Activated CD8-positive, alpha-beta T cell treated with anti-CD3 and anti-CD28 coated beads, Interleukin-2, amount 10 ng/mL, durations not matched to agents 7 days and 5 days (primary cell): Measurements from ENCODE around the gene ZNF57. TPM values are rescaled to one million over a fixed set of nuclear protein-coding genes. Genes with fewer than 3 reads are reported as not detected.

Source experiments
- ATAC-seq: fragments of 150-1000 bp; cut with Tn5 transposase; one replicate; pipeline ENCODE4 v1.10.0; 2021; ENCODE audit warnings: moderate library complexity
- CTCF ChIA-PET: fragments of 350-600 bp; sonication (Branson Sonifier 250); formaldehyde crosslinking; loops from one replicate; lab custom pipeline; 2021; ENCODE audit warnings: antibody characterized with exemption; lab: Charles Lee
- POLR2A ChIA-PET: fragments of 350-600 bp; sonication (Branson Sonifier 250); formaldehyde crosslinking; loops from one replicate; lab custom pipeline; 2021; ENCODE audit warnings: antibody characterized with exemption; lab: Charles Lee
- DNase-seq: peaks from one replicate; pipeline ENCODE4 v3.0.0-alpha.2; 2020
- H3K27ac Mint-ChIP-seq: one replicate; pipeline ENCODE4 v1.8.0; 2021; ENCODE audit warnings: mild to moderate bottlenecking, mixed read lengths
- H3K27me3 Mint-ChIP-seq: one replicate; pipeline ENCODE4 v1.8.0; 2021; ENCODE audit warnings: low read depth, mixed read lengths
- H3K36me3 Mint-ChIP-seq: one replicate; pipeline ENCODE4 v1.8.0; 2021; ENCODE audit warnings: low read depth, mixed read lengths
- H3K4me1 Mint-ChIP-seq: one replicate; pipeline ENCODE4 v1.8.0; 2021; ENCODE audit warnings: low read depth, mixed read lengths
- H3K4me3 Mint-ChIP-seq: one replicate; pipeline ENCODE4 v1.8.0; 2021; ENCODE audit warnings: mild to moderate bottlenecking, mixed read lengths
- H3K9me3 Mint-ChIP-seq: one replicate; pipeline ENCODE4 v1.8.0; 2022; ENCODE audit warnings: mixed read lengths; ENCODE audit not compliant: insufficient read depth
- total RNA-seq, 2 experiments: library from RNA; stranded (reverse); gene quantifications; one replicate each; pipeline ENCODE4 v1.2.3, GENCODE V29; 2021

Gene ZNF57
- total RNA-seq, result 1 to 10 TPM; 4.0 to 4.5 TPM

- ChIA-PET POLR2A (interaction anchor here (0.5 to 1.3 kb wide), 3 partner anchors 8 to 238 kb away, joined by 3 read pairs; no protein-coding TSS in a partner anchor), CTCF (interaction anchor here (0.7 to 1.1 kb wide), 4 partner anchors 12 to 252 kb away, joined by 3 to 4 read pairs (median 4); no protein-coding TSS in a partner anchor)
- DNase-seq, result peak; percentile 99
- Mint-ChIP-seq H3K4me3 (peak within 1 kb of the TSS; percentile 99), H3K36me3 (peaks cover 9% of the 10 kb centered on the region), H3K9me3 (peaks cover 12% of the 10 kb centered on the region), H3K27me3 (no peaks in the 10 kb centered on the region), H3K27ac (peak within 1 kb of the TSS; percentile 97), H3K4me1 (peaks cover 16% of the 10 kb centered on the region)
- peak; percentile 99 for ATAC-seq
Measured at GRCh38 chr19:2900296-2901252, at the start of gene ZNF57. Gene ZNF57, plus strand, starts transcription at chr19:2900928. Its CDS starts 118 bp downstream, at chr19:2901046.

GRCh38 chr19:2852598-2852997, 48.1 kb upstream of the ZNF57 start:
- Mint-ChIP-seq H3K9me3 (peaks cover 55% of the 10 kb centered on the region), H3K36me3 (peaks cover 60% of the 10 kb centered on the region), H3K4me1 (peaks cover 20% of the 10 kb centered on the region), H3K27me3 (no peaks in the 10 kb centered on the region), H3K4me3 (no peak overlapping the region), H3K27ac (no peak overlapping the region)
- CTCF ChIA-PET, result interaction anchor here (1.4 kb wide), 1 partner anchor 12 kb away, joined by 4 read pairs; the partner anchor contains the start of gene ZNF555
- POLR2A ChIA-PET, result no interaction called here
- ATAC-seq (no peak), DNase-seq (no peak)

- peaks cover 60% of the 10 kb centered on the region for H3K36me3 Mint-ChIP-seq
- CTCF ChIA-PET, result interaction anchor here (1.4 kb wide), 1 partner anchor 12 kb away, joined by 4 read pairs; the partner anchor contains the start of gene ZNF555
- peaks cover 20% of the 10 kb centered on the region for H3K4me1 Mint-ChIP-seq
- ATAC-seq (no peak), DNase-seq (no peak)
- H3K9me3 Mint-ChIP-seq, result peaks cover 55% of the 10 kb centered on the region
- no peaks in the 10 kb centered on the region for H3K27me3 Mint-ChIP-seq
- H3K27ac Mint-ChIP-seq, result no peak overlapping the region
- H3K4me3 Mint-ChIP-seq, result no peak overlapping the region
- POLR2A ChIA-PET, result no interaction called here
Measured at GRCh38 chr19:2853015-2853606, 47.6 kb upstream of the ZNF57 start.

DNA sequence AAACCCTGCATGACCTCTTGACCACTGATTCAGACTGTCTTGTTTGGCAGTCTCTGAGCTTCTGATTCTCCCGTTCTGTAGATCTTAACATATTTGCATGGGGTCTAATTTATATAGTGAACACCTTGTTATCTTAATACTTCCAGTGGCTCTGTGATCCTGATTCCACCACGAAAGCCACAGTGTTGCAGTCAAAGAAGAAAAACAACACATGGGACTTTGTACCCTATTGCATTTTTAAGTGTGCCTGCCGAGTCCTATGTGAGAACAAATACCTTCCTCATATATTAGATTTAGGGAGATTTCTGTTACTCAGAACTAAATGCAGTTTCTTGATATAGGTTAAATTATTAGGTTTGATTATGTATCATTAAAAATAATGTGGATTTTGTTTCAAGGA, 45.9 kb upstream of the ZNF57 start:
- peaks cover 56% of the 10 kb centered on the region for H3K9me3 Mint-ChIP-seq
- H3K27ac Mint-ChIP-seq, result no peak overlapping the region
- ChIA-PET POLR2A (no interaction called here), CTCF (no interaction called here)
- no peak overlapping the region for H3K4me3 Mint-ChIP-seq
- H3K36me3 Mint-ChIP-seq, result peaks cover 62% of the 10 kb centered on the region
- DNase-seq, result no peak
- ATAC-seq, result no peak
- H3K4me1 Mint-ChIP-seq, result peaks cover 20% of the 10 kb centered on the region
- no peaks in the 10 kb centered on the region for H3K27me3 Mint-ChIP-seq

DNA sequence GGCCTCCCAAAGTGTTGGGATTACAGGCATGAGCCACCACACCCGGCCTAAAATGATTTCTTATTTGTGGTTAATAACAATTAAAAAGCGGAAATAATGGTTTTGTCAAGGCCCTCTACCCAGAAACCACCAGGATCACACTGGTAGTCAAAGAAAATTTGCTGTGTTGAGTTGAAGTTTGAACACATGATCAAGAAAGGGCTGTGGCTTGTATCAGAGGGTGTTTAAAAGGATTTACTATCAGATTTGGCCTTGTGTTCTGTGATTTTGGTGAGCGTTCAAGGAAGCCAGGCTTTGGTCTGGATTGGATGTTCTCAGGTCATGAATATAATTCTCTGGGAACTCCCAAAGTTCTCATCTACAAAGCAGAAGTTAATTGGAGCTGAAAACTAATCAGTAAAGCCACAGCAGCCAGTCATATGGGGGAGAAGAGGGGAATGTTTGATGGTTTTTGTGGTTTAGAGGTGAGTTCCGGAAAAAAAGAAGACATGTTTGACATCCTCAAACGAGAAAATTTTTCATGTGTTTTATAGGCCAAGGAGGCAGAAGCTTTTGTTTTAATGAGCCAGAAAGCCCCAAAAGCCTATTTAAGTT, 44.2 kb upstream of the ZNF57 start:
- ATAC-seq (no peak), DNase-seq (no peak)
- CTCF ChIA-PET, result no interaction called here
- H3K4me3 Mint-ChIP-seq, result no peak overlapping the region
- peaks cover 48% of the 10 kb centered on the region for H3K36me3 Mint-ChIP-seq
- POLR2A ChIA-PET, result no interaction called here
- no peaks in the 10 kb centered on the region for H3K27me3 Mint-ChIP-seq
- H3K4me1 Mint-ChIP-seq, result peaks cover 12% of the 10 kb centered on the region
- peak overlapping the region; percentile 54 for H3K27ac Mint-ChIP-seq
- H3K9me3 Mint-ChIP-seq, result peaks cover 44% of the 10 kb centered on the region

GRCh38 chr19:2858864-2859263, 41.9 kb upstream of the ZNF57 start:
- Mint-ChIP-seq H3K27ac (no peak overlapping the region), H3K4me1 (peaks cover 12% of the 10 kb centered on the region), H3K36me3 (peaks cover 25% of the 10 kb centered on the region), H3K9me3 (peaks cover 26% of the 10 kb centered on the region), H3K27me3 (no peaks in the 10 kb centered on the region), H3K4me3 (no peak overlapping the region)
- ChIA-PET POLR2A (no interaction called here), CTCF (no interaction called here)
- ATAC-seq (no peak), DNase-seq (no peak)

- CTCF ChIA-PET, result no interaction called here
- DNase-seq, result no peak
- Mint-ChIP-seq H3K9me3 (peaks cover 4% of the 10 kb centered on the region), H3K4me1 (no peaks in the 10 kb centered on the region), H3K36me3 (no peaks in the 10 kb centered on the region), H3K27ac (no peak overlapping the region), H3K27me3 (peaks cover 3% of the 10 kb centered on the region), H3K4me3 (no peak overlapping the region)
- POLR2A ChIA-PET, result no interaction called here
- ATAC-seq, result no peak
Measured at GRCh38 chr19:2863816-2864215, 36.9 kb upstream of the ZNF57 start.

GRCh38 chr19:2865334-2866100, 35.2 kb upstream of the ZNF57 start:
- CTCF ChIA-PET, result interaction anchor here (1.2 kb wide), 1 partner anchor 217 kb away, joined by 3 read pairs; no protein-coding TSS in a partner anchor
- Mint-ChIP-seq H3K27ac (no peak overlapping the region), H3K27me3 (peaks cover 3% of the 10 kb centered on the region)

DNA sequence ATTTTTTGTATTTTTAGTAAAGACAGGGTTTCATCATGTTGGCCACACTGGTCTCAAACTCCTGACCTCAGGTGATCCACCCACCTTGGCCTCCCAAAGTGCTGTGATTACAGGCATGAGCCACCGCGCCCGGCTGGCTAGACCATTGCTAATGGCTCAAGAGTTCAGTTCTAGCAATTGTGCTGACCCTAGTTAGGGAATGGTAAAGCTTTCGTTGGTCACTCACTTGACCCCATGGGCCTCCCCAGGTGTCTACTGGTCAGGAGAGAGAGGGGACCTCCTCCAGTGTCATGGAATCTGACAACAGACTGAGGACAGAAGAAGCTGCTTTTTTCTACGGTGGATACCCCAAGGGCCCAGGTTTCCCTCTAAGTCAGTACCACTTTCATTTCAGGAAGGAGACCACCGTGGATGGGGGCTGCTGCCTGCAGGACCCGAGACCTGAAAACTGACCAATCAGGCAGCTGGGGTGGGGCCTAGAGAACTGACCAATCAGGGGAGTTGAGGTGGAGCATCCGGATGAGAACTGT, 34.2 kb upstream of the ZNF57 start:
- no peak overlapping the region for H3K27ac Mint-ChIP-seq
- DNase-seq (no peak), ATAC-seq (no peak)
- H3K36me3 Mint-ChIP-seq, result no peaks in the 10 kb centered on the region
- H3K4me3 Mint-ChIP-seq, result no peak overlapping the region
- CTCF ChIA-PET, result interaction anchor here (0.8 to 1.4 kb wide), 3 partner anchors 21 to 218 kb away, joined by 3 to 5 read pairs (median 3); no protein-coding TSS in a partner anchor
- H3K4me1 Mint-ChIP-seq, result no peaks in the 10 kb centered on the region
- H3K9me3 Mint-ChIP-seq, result peaks cover 4% of the 10 kb centered on the region
- POLR2A ChIA-PET, result no interaction called here
- H3K27me3 Mint-ChIP-seq, result peaks cover 3% of the 10 kb centered on the region

More at GRCh38 chr19:2865334-2866100, 35.2 kb upstream of the ZNF57 start:
- DNase-seq (no peak), ATAC-seq (no peak)
- Mint-ChIP-seq H3K9me3 (peaks cover 4% of the 10 kb centered on the region), H3K4me3 (no peak overlapping the region), H3K36me3 (no peaks in the 10 kb centered on the region), H3K4me1 (no peaks in the 10 kb centered on the region)
- POLR2A ChIA-PET, result no interaction called here

- Mint-ChIP-seq H3K36me3 (no peaks in the 10 kb centered on the region), H3K9me3 (peaks cover 4% of the 10 kb centered on the region), H3K27me3 (peaks cover 3% of the 10 kb centered on the region), H3K4me3 (no peak within 1 kb of the TSS), H3K27ac (no peak within 1 kb of the TSS), H3K4me1 (peaks cover 2% of the 10 kb centered on the region)
- ChIA-PET CTCF (interaction anchor here (0.8 to 1.4 kb wide), 3 partner anchors 20 to 219 kb away, joined by 3 to 5 read pairs (median 3); no protein-coding TSS in a partner anchor), POLR2A (no interaction called here)
- no peak for ATAC-seq
- DNase-seq, result no peak
Measured at GRCh38 chr19:2867025-2867991, 33.4 kb upstream of the ZNF57 start, which contains the start of gene ZNF556. Gene ZNF556, plus strand, starts transcription at chr19:2867335. Its CDS starts 87 bp downstream, at chr19:2867422.
